ENCODE results near the gene HSPBAP1. TPM values are rescaled to one million over a fixed set of nuclear protein-coding genes. Genes with fewer than 3 reads are reported as not detected.
"Not testable (repeated sequence)": the region's sequence is repeated elsewhere in the genome, so short reads cannot be mapped to it uniquely, and the experiment has no call there.

The HSPBAP1 gene
- total RNA-seq, 5 donors from 2014 or later (not counting 1 experiment from before 2014, with no cell fraction given): 17.7 to 29.5 (median 22.9) TPM

DNA sequence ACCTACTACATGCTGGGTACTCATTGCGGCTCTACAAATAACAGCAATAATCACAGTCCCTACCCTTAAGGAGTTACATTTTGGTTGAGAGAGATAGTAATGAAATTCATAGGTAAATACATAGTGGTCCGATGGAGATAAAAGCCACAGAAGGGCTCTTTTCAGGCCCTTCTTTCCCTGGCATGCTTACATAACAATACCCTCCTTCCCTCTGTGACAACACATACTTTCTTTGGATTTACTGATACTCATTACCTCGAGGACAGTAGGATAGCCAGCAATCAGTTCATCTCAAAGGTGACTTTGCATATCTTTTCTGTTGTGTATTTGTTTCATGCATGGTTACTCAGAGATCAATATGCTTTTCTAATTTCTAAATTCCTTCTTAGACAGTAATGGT is 54.5 kb downstream of the HSPBAP1 start:
- Mint-ChIP-seq H3K4me3 (no peak overlapping the region), H3K27me3 (no peaks in the 10 kb centered on the region), H3K9me3 (peaks cover 0 to 6% (median 0%) of the 10 kb centered on the region in 3 donors), H3K4me1 (no peaks in the 10 kb centered on the region), H3K36me3 (peaks cover 61% of the 10 kb centered on the region), H3K27ac (no peak overlapping the region)
- H3K4me1 ChIP-seq (ENCODE audit: control insufficient read depth in 1 of 2, extremely low read depth in 1 of 2, insufficient read depth in 2 of 2, low read length in 2 of 2): no peaks in the 10 kb centered on the region
- no peak for ATAC-seq (replicated peaks in 1 of 4)
- no peak for DNase-seq
- CTCF ChIA-PET: no interaction called here
- H3K27ac ChIP-seq (ENCODE audit: low read length): no peak overlapping the region
- no peaks in the 10 kb centered on the region for H3K27me3 ChIP-seq (replicated peaks in 1 of 2; ENCODE audit: control insufficient read depth in 2 of 2, extremely low read depth in 1 of 2, insufficient read depth in 2 of 2, low read length in 1 of 2)
- H3K4me3 ChIP-seq (ENCODE audit: control insufficient read depth in 1 of 2, extremely low read depth in 1 of 2, low read length in 1 of 2): no peak overlapping the region
- POLR2A ChIA-PET: no interaction called here
- H3K36me3 ChIP-seq (ENCODE audit: control insufficient read depth in 2 of 2, extremely low read depth in 1 of 2, insufficient read depth in 1 of 2, low read length in 1 of 2): peaks cover 12 to 19% of the 10 kb centered on the region in 2 donors
- WGBS (ENCODE audit: insufficient coverage): no CpG with 5 or more reads among the region's 3 CpGs
- H3K9me3 ChIP-seq: no peaks in the 10 kb centered on the region

- H3K36me3 Mint-ChIP-seq: peaks cover 39% of the 10 kb centered on the region
- not testable (repeated sequence) for H3K9me3 Mint-ChIP-seq; H3K27me3 Mint-ChIP-seq; H3K4me1 ChIP-seq (ENCODE audit: control insufficient read depth in 1 of 2, extremely low read depth in 1 of 2, insufficient read depth in 2 of 2, low read length in 2 of 2); DNase-seq; H3K4me1 Mint-ChIP-seq; H3K4me3 Mint-ChIP-seq; H3K9me3 ChIP-seq; H3K4me3 ChIP-seq (ENCODE audit: control insufficient read depth in 1 of 2, extremely low read depth in 1 of 2, low read length in 1 of 2); H3K27ac ChIP-seq (ENCODE audit: low read length); H3K27me3 ChIP-seq (replicated peaks in 1 of 2; ENCODE audit: control insufficient read depth in 2 of 2, extremely low read depth in 1 of 2, insufficient read depth in 2 of 2, low read length in 1 of 2); ATAC-seq (replicated peaks in 1 of 4); H3K36me3 ChIP-seq (ENCODE audit: control insufficient read depth in 2 of 2, extremely low read depth in 1 of 2, insufficient read depth in 1 of 2, low read length in 1 of 2); H3K27ac Mint-ChIP-seq
- ChIA-PET CTCF (interaction anchor here in 1 of 2 donors (0.6 kb wide), 2 partner anchors 12 to 38 kb away, joined by 3 to 4 read pairs; no protein-coding TSS in a partner anchor), POLR2A (interaction anchor here in 1 of 2 donors (0.7 kb wide), 1 partner anchor 46 kb away, joined by 5 read pairs; no protein-coding TSS in a partner anchor)
- 80% methylated on average over 2 of the region's 22 CpGs for WGBS (ENCODE audit: insufficient coverage)
Observed at GRCh38 chr3:122732682-122733525, 60.7 kb downstream of the HSPBAP1 start.

GRCh38 chr3:122730240-122730639 is 63.4 kb downstream of the HSPBAP1 start:
- Mint-ChIP-seq H3K27ac (no peak overlapping the region), H3K27me3 (no peaks in the 10 kb centered on the region), H3K36me3 (peaks cover 53% of the 10 kb centered on the region), H3K4me1 (peaks cover 0 to 8% (median 0%) of the 10 kb centered on the region in 3 donors), H3K4me3 (no peak overlapping the region), H3K9me3 (peaks cover 0 to 8% (median 5%) of the 10 kb centered on the region in 3 donors)
- no peaks in the 10 kb centered on the region for H3K27me3 ChIP-seq (replicated peaks in 1 of 2; ENCODE audit: control insufficient read depth in 2 of 2, extremely low read depth in 1 of 2, insufficient read depth in 2 of 2, low read length in 1 of 2)
- WGBS (ENCODE audit: insufficient coverage): 91% methylated on average over 4 of the region's 4 CpGs
- ATAC-seq (replicated peaks in 1 of 4) (no peak), DNase-seq (no peak)
- POLR2A ChIA-PET: no interaction called here
- CTCF ChIA-PET: no interaction called here
- H3K4me3 ChIP-seq (ENCODE audit: control insufficient read depth in 1 of 2, extremely low read depth in 1 of 2, low read length in 1 of 2): no peak overlapping the region
- peaks cover 3 to 12% of the 10 kb centered on the region in 2 donors for H3K36me3 ChIP-seq (ENCODE audit: control insufficient read depth in 2 of 2, extremely low read depth in 1 of 2, insufficient read depth in 1 of 2, low read length in 1 of 2)
- no peaks in the 10 kb centered on the region for H3K4me1 ChIP-seq (ENCODE audit: control insufficient read depth in 1 of 2, extremely low read depth in 1 of 2, insufficient read depth in 2 of 2, low read length in 2 of 2)
- H3K27ac ChIP-seq (ENCODE audit: low read length): no peak overlapping the region
- H3K9me3 ChIP-seq: no peaks in the 10 kb centered on the region

DNA sequence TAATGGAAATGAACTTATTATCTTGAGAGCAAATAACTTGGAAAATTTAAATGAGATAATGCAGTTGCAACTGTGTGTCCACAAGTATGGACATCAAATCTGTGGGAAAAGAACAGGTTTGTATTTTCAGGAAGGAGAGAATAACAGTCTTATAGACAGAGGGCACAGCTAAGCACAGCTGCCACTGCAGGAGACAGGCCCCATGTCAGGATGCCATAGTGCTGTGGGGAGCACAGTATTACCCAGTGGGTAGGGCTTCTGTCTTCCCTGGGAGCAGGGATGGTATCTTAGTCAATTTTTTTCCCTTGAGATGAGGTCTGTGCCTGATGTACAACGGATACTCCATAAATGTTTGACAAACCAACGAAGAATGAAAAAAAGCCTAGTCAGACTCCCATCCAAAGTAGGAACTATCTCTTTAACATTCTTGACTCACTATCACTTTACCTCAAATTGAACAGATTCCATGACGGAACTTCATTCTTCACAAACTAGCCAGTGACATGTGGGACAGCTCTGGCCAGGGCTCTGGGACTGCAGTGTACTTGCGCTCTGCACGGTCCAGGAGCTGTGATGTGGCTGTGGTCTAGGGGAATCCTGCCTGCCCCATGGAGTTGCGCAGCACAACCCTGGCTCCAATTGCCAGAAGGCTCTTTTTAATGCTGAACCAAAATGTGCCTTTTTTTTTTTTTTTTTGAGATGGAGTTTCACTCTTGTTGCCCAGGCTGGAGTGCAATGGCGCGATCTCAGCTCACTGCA is 64.7 kb downstream of the HSPBAP1 start:
- Histone ChIP-seq H3K36me3 (ENCODE audit: control insufficient read depth in 2 of 2, extremely low read depth in 1 of 2, insufficient read depth in 1 of 2, low read length in 1 of 2) (peaks cover 3 to 12% of the 10 kb centered on the region in 2 donors), H3K4me1 (ENCODE audit: control insufficient read depth in 1 of 2, extremely low read depth in 1 of 2, insufficient read depth in 2 of 2, low read length in 2 of 2) (no peaks in the 10 kb centered on the region), H3K27me3 (replicated peaks in 1 of 2; ENCODE audit: control insufficient read depth in 2 of 2, extremely low read depth in 1 of 2, insufficient read depth in 2 of 2, low read length in 1 of 2) (no peaks in the 10 kb centered on the region), H3K9me3 (no peaks in the 10 kb centered on the region), H3K27ac (ENCODE audit: low read length) (no peak overlapping the region), H3K4me3 (ENCODE audit: control insufficient read depth in 1 of 2, extremely low read depth in 1 of 2, low read length in 1 of 2) (no peak overlapping the region)
- 100% methylated on average over 5 of the region's 8 CpGs for WGBS (ENCODE audit: insufficient coverage)
- DNase-seq (no peak), ATAC-seq (replicated peaks in 1 of 4) (no peak)
- Mint-ChIP-seq H3K27ac (no peak overlapping the region), H3K27me3 (no peaks in the 10 kb centered on the region), H3K9me3 (peaks cover 0 to 8% (median 5%) of the 10 kb centered on the region in 3 donors), H3K4me3 (no peak overlapping the region), H3K4me1 (peaks cover 0 to 8% (median 0%) of the 10 kb centered on the region in 3 donors), H3K36me3 (peaks cover 46% of the 10 kb centered on the region)
- CTCF ChIA-PET: no interaction called here
- POLR2A ChIA-PET: interaction anchor here in 1 of 2 donors (0.6 to 0.7 kb wide), 2 partner anchors 32 to 42 kb away, joined by 7 read pairs; no protein-coding TSS in a partner anchor

GRCh38 chr3:122728186-122728585 is 65.4 kb downstream of the HSPBAP1 start:
- ChIA-PET CTCF (interaction anchor here in 1 of 2 donors (0.5 kb wide), 1 partner anchor 199 kb away, joined by 7 read pairs; no protein-coding TSS in a partner anchor), POLR2A (interaction anchor here in 1 of 2 donors (0.6 kb wide), 1 partner anchor 33 kb away, joined by 7 read pairs; no protein-coding TSS in a partner anchor)
- no peak for DNase-seq
- Histone ChIP-seq H3K4me1 (ENCODE audit: control insufficient read depth in 1 of 2, extremely low read depth in 1 of 2, insufficient read depth in 2 of 2, low read length in 2 of 2) (no peaks in the 10 kb centered on the region), H3K36me3 (ENCODE audit: control insufficient read depth in 2 of 2, extremely low read depth in 1 of 2, insufficient read depth in 1 of 2, low read length in 1 of 2) (peaks cover 3 to 12% of the 10 kb centered on the region in 2 donors), H3K27me3 (replicated peaks in 1 of 2; ENCODE audit: control insufficient read depth in 2 of 2, extremely low read depth in 1 of 2, insufficient read depth in 2 of 2, low read length in 1 of 2) (no peaks in the 10 kb centered on the region), H3K9me3 (no peaks in the 10 kb centered on the region), H3K4me3 (ENCODE audit: control insufficient read depth in 1 of 2, extremely low read depth in 1 of 2, low read length in 1 of 2) (no peak overlapping the region), H3K27ac (ENCODE audit: low read length) (no peak overlapping the region)
- no peak overlapping the region for H3K4me3 Mint-ChIP-seq
- 100% methylated on average over 1 of the region's 3 CpGs for WGBS (ENCODE audit: insufficient coverage)
- peaks cover 46% of the 10 kb centered on the region for H3K36me3 Mint-ChIP-seq
- no peaks in the 10 kb centered on the region for H3K27me3 Mint-ChIP-seq
- H3K4me1 Mint-ChIP-seq: peaks cover 0 to 5% (median 0%) of the 10 kb centered on the region in 3 donors
- H3K27ac Mint-ChIP-seq: no peak overlapping the region
- no peak for ATAC-seq (replicated peaks in 1 of 4)
- H3K9me3 Mint-ChIP-seq: peaks cover 0 to 8% (median 5%) of the 10 kb centered on the region in 3 donors

DNA sequence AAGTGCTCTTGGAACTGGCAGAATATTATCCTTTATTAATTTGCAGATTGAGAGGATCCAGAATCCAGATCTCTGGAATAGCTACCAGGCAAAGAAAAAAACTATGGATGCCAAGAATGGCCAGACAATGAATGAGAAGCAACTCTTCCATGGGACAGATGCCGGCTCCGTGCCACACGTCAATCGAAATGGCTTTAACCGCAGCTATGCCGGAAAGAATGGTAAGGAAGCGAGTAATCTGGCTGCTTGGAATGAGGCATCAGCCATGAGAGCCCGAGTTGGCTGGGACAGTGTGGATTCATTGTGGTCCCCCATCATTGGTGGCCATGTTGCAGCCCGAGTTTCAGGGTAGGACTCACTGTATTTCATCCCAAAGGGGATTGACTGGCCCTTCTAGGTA is 65.9 kb downstream of the HSPBAP1 start:
- 100% methylated on average over 8 of the region's 9 CpGs for WGBS (ENCODE audit: insufficient coverage)
- Histone ChIP-seq H3K4me3 (ENCODE audit: control insufficient read depth in 1 of 2, extremely low read depth in 1 of 2, low read length in 1 of 2) (no peak overlapping the region), H3K27me3 (replicated peaks in 1 of 2; ENCODE audit: control insufficient read depth in 2 of 2, extremely low read depth in 1 of 2, insufficient read depth in 2 of 2, low read length in 1 of 2) (no peaks in the 10 kb centered on the region), H3K36me3 (ENCODE audit: control insufficient read depth in 2 of 2, extremely low read depth in 1 of 2, insufficient read depth in 1 of 2, low read length in 1 of 2) (peaks cover 3 to 12% of the 10 kb centered on the region in 2 donors), H3K27ac (ENCODE audit: low read length) (no peak overlapping the region), H3K4me1 (ENCODE audit: control insufficient read depth in 1 of 2, extremely low read depth in 1 of 2, insufficient read depth in 2 of 2, low read length in 2 of 2) (no peaks in the 10 kb centered on the region), H3K9me3 (no peaks in the 10 kb centered on the region)
- ChIA-PET POLR2A (no interaction called here), CTCF (interaction anchor here in 1 of 2 donors (0.5 kb wide), 1 partner anchor 198 kb away, joined by 7 read pairs; no protein-coding TSS in a partner anchor)
- Mint-ChIP-seq H3K36me3 (peaks cover 50% of the 10 kb centered on the region), H3K27ac (no peak overlapping the region), H3K4me1 (peaks cover 0 to 3% (median 0%) of the 10 kb centered on the region in 3 donors), H3K4me3 (no peak overlapping the region), H3K27me3 (no peaks in the 10 kb centered on the region), H3K9me3 (peaks cover 0 to 8% (median 5%) of the 10 kb centered on the region in 3 donors)
- DNase-seq (no peak), ATAC-seq (replicated peaks in 1 of 4) (no peak)
